Fibroblast of lung (primary cell): ENCODE measurements around the gene FAM98C.

Experiments
- CTCF ChIP-seq, 2 donors: IDR thresholded peaks in 1 of 2; conservative IDR thresholded peaks in 1 of 2; 1 replicate in 1 of 2; 2 replicates in 1 of 2; pipeline ENCODE4 v1.5.1; 2011 to 2012; ENCODE audit warnings: low read length in 2 of 2, control low read depth in 1 of 2, inconsistent platforms in 1 of 2, low read depth in 1 of 2, mild to moderate bottlenecking in 1 of 2
- EZH2 ChIP-seq: IDR thresholded peaks from 2 replicates; pipeline ENCODE4 v1.5.1; 2012; ENCODE audit warnings: low read length, control low read depth, mild to moderate bottlenecking; ENCODE audit errors: missing control alignments

DNA sequence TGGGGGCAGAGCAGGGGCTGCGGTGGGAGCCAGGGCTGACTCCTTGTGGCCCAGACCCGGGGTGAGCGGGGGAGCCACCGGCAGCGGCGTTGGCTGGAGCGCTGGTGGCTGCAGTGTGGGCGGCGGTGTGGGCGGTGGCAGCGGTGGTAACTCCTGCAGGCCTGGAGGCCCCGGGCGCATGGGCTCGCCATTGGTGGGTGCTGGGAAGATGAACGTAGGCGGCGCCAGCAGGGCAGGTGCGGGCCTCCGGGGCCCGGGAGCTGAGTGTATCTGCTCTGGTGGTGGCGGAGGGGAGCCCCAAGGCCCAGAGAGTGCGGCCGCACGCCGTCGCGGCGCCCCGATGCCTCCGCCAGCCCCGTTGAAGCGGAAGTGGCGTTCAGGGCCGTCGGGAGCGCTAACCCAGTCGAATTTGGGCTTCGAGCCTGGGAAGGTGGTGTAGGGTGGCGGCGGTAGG lies 17.1 kb upstream of the FAM98C start:
- no peak for TF ChIP-seq CTCF (conservative IDR thresholded peaks at IDR 0.05 in 1 of 2, IDR thresholded peaks at IDR 0.05 in 1 of 2; ENCODE audit: low read depth in 1 of 2, low read length in 2 of 2)
- TF ChIP-seq EZH2 = no peak
